Loucy (cell line): Measurements from ENCODE around the gene SMARCB1.
A peak's percentile ranks its signal among the peaks of the same experiment; 100 is the strongest.

Source experiments
- EZH2phosphoT487 ChIP-seq: fragments of 200-600 bp; IDR thresholded peaks from 2 replicates; pipeline ENCODE4 v1.6.1; 2018; ENCODE audit warnings: antibody characterized with exemption, mild to moderate bottlenecking, moderate library complexity, borderline replicate concordance
- TF ChIP-seq, protein P1 (sequence below): fragments of 200-600 bp; sonication (generic); conservative IDR thresholded peaks from 2 replicates; pipeline ENCODE4 v1.5.1; 2014; ENCODE audit warnings: mild to moderate bottlenecking, antibody characterized with exemption, low read length

DNA sequence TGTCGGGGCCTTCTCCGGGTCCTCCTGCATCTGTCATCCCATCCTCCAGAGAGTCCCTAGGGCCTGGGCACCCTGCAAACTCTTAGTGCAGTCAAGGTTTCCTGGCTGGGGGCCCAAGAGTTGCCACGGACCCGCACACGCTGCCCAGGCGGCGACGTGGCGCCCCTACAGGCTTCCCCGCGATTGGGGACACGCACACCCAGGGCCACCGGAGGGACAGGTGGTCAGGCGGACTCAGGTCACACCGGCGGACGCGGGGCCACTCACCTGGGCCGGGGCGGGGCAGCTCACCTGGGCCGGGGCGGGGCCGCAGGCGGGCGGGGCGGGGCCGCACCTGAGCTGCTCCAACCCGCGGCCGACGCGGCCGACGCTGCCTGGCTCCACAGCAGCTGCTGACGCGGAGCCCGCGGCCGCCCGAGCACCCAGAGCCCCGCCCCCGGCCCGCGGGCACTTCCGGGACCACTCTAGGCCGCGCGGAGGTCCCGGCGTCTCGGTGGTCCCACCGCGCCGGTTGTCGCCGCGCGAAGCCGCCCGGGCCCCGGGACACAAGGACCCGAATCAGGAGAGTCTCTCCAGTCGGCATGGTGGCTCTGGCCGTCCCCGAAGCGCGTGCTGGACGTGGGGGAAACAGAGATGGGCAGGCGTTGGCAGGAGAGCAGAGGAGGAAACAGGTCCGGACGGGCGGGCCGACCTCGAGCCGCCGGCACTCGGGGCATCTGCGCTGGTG is 35.9 kb upstream of the SMARCB1 start, which contains the start of gene ZNF70:
- TF ChIP-seq, protein P1, sequence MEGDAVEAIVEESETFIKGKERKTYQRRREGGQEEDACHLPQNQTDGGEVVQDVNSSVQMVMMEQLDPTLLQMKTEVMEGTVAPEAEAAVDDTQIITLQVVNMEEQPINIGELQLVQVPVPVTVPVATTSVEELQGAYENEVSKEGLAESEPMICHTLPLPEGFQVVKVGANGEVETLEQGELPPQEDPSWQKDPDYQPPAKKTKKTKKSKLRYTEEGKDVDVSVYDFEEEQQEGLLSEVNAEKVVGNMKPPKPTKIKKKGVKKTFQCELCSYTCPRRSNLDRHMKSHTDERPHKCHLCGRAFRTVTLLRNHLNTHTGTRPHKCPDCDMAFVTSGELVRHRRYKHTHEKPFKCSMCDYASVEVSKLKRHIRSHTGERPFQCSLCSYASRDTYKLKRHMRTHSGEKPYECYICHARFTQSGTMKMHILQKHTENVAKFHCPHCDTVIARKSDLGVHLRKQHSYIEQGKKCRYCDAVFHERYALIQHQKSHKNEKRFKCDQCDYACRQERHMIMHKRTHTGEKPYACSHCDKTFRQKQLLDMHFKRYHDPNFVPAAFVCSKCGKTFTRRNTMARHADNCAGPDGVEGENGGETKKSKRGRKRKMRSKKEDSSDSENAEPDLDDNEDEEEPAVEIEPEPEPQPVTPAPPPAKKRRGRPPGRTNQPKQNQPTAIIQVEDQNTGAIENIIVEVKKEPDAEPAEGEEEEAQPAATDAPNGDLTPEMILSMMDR: peak; percentile 54
- no peak for TF ChIP-seq EZH2phosphoT487
